GM20000 (cell line): ENCODE measurements around the gene SLC25A3.
"Not testable (repeated sequence)": the region's sequence is repeated elsewhere in the genome, so short reads cannot be mapped to it uniquely, and the experiment has no call there.

Experiments
- DNase-seq: peaks from one replicate; pipeline ENCODE4 v3.0.0; 2012; ENCODE audit warnings: low spot score
- TF ChIP-seq, protein P1 (sequence below): IDR thresholded peaks from 2 replicates; pipeline ENCODE4 v1.5.1; 2012; ENCODE audit warnings: mild to moderate bottlenecking, control low read depth; ENCODE audit errors: extremely low read depth, missing control alignments

SLC25A3 gene

GRCh38 chr12:98561846-98562245, 31.6 kb upstream of the SLC25A3 start:
- no peak for DNase-seq
- TF ChIP-seq, protein P1, sequence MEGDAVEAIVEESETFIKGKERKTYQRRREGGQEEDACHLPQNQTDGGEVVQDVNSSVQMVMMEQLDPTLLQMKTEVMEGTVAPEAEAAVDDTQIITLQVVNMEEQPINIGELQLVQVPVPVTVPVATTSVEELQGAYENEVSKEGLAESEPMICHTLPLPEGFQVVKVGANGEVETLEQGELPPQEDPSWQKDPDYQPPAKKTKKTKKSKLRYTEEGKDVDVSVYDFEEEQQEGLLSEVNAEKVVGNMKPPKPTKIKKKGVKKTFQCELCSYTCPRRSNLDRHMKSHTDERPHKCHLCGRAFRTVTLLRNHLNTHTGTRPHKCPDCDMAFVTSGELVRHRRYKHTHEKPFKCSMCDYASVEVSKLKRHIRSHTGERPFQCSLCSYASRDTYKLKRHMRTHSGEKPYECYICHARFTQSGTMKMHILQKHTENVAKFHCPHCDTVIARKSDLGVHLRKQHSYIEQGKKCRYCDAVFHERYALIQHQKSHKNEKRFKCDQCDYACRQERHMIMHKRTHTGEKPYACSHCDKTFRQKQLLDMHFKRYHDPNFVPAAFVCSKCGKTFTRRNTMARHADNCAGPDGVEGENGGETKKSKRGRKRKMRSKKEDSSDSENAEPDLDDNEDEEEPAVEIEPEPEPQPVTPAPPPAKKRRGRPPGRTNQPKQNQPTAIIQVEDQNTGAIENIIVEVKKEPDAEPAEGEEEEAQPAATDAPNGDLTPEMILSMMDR, result no peak

DNA sequence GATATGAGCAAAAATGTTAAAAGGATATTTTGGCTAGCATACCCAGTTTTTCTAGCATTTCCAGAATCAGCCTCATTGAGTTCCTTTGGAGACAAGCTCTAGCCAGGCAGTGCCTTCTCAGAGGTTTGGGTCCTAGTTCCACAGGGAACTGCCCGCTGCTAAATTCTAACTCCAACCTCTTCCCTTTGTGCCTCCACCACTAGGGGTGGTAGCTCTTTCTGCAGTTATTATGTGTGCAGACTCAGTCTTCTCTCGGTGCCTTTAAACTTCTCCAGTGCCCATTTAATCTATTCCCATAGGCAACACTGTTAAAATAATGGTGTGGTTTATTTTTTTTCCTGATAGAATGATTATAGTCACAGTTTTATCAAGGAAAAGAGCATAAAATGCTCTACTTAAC, 21.5 kb upstream of the SLC25A3 start:
- DNase-seq, result no peak

GRCh38 chr12:98574110-98574509, 19.4 kb upstream of the SLC25A3 start:
- DNase-seq, result no peak

More for the DNA sequence above, 21.5 kb upstream of the SLC25A3 start:
- TF ChIP-seq, protein P1, result no peak

DNA sequence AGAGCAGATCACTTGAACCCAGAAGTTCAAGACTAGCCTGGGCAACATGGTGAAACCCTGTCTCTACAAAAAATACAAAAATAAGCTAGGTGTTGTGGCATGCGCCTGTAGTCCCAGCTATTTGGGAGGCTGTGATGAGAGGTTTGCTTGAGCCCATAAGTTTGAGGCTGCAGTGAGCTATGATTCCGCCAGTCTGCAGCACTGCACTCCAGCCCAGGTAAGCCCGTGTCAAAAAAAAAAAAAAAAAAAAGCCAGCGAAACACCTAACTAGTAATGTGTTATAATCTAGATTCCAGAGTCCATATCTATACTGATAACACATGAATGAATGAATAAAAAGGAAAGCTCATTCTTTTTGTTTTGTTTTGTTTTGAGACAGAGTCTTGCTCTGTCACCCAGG, 18.5 kb upstream of the SLC25A3 start:
- no peak for DNase-seq
- TF ChIP-seq, protein P1, result no peak

More at GRCh38 chr12:98574110-98574509, 19.4 kb upstream of the SLC25A3 start:
- TF ChIP-seq, protein P1, result no peak

- not testable (repeated sequence) for DNase-seq
These were observed 16.7 kb upstream of the SLC25A3 start for GRCh38 chr12:98576795-98577194.

- TF ChIP-seq, protein P1, result no peak
- no peak for DNase-seq
These were observed 15.1 kb upstream of the SLC25A3 start for GRCh38 chr12:98578392-98578791.

GRCh38 chr12:98578821-98579220, 14.7 kb upstream of the SLC25A3 start:
- no peak for DNase-seq
- TF ChIP-seq, protein P1, result no peak

DNA sequence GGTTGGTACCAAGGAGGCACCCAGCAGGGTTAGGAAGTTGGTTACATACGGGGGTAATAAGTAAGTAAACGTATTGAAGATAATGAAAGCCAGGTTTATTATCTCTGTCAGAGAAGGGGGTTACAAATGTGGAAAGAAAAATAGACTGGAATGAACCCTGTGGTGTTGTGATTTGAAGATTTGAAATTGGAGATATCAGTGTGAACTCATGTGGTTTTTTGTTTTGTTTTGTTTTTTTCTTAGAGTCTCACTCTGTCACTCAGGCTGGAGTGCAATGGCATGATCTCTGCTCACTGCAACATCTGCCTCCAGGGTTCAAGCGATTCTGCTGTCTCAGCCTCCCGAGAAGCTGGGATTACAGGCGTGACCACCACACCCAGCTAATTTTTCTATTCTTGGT, 14.1 kb upstream of the SLC25A3 start:
- TF ChIP-seq, protein P1, result no peak
- no peak for DNase-seq
